HG02763 (cell line): ENCODE results near the gene AVEN.
"Not testable (repeated sequence)": the region's sequence is repeated elsewhere in the genome, so short reads cannot be mapped to it uniquely, and the experiment has no call there.

Experiments
- ATAC-seq: cut with Tn5 transposase; IDR thresholded peaks from one replicate; pipeline ENCODE4 v1.9.1; 2021; ENCODE audit warnings: mild to moderate bottlenecking, moderate library complexity; ENCODE audit not compliant: unreplicated experiment

AVEN gene

GRCh38 chr15:33858836-33859235 lies 180.2 kb downstream of the AVEN start:
- ATAC-seq = no peak

GRCh38 chr15:33857726-33858125 lies 181.3 kb downstream of the AVEN start:
- no peak for ATAC-seq

GRCh38 chr15:33852570-33852969 lies 186.4 kb downstream of the AVEN start:
- ATAC-seq = no peak

GRCh38 chr15:33852094-33852493 lies 186.9 kb downstream of the AVEN start:
- ATAC-seq = no peak

GRCh38 chr15:33851079-33851478 lies 187.9 kb downstream of the AVEN start:
- no peak for ATAC-seq

GRCh38 chr15:33848011-33848410 lies 191.0 kb downstream of the AVEN start:
- ATAC-seq = no peak

GRCh38 chr15:33846862-33847261 lies 192.1 kb downstream of the AVEN start:
- no peak for ATAC-seq

- ATAC-seq = no peak
Measured at GRCh38 chr15:33846142-33846541, 192.9 kb downstream of the AVEN start.

GRCh38 chr15:33844597-33844996 lies 194.4 kb downstream of the AVEN start:
- no peak for ATAC-seq

- no peak for ATAC-seq
Measured at GRCh38 chr15:33844186-33844585, 194.8 kb downstream of the AVEN start.

GRCh38 chr15:33840615-33841014 lies 198.4 kb downstream of the AVEN start:
- no peak for ATAC-seq

GRCh38 chr15:33839540-33839939 lies 199.5 kb downstream of the AVEN start:
- ATAC-seq = no peak

GRCh38 chr15:33837294-33837693 lies 201.7 kb downstream of the AVEN start:
- no peak for ATAC-seq

- ATAC-seq = no peak
Measured at GRCh38 chr15:33834892-33835743, 203.9 kb downstream of the AVEN start.

- no peak for ATAC-seq
Measured at GRCh38 chr15:33831646-33832045, 207.4 kb downstream of the AVEN start.

GRCh38 chr15:33830351-33830750 lies 208.7 kb downstream of the AVEN start:
- no peak for ATAC-seq

- no peak for ATAC-seq
Measured at GRCh38 chr15:33826201-33826600, 212.8 kb downstream of the AVEN start.

- no peak for ATAC-seq
Measured at GRCh38 chr15:33825453-33825852, 213.6 kb downstream of the AVEN start.

GRCh38 chr15:33823119-33823518 lies 215.9 kb downstream of the AVEN start:
- no peak for ATAC-seq

- no peak for ATAC-seq
Measured at GRCh38 chr15:33822479-33822878, 216.5 kb downstream of the AVEN start.

GRCh38 chr15:33819499-33819898 lies 219.5 kb downstream of the AVEN start:
- ATAC-seq = not testable (repeated sequence)
